ENCODE data around the gene CRTC3.

Gene CRTC3

DNA sequence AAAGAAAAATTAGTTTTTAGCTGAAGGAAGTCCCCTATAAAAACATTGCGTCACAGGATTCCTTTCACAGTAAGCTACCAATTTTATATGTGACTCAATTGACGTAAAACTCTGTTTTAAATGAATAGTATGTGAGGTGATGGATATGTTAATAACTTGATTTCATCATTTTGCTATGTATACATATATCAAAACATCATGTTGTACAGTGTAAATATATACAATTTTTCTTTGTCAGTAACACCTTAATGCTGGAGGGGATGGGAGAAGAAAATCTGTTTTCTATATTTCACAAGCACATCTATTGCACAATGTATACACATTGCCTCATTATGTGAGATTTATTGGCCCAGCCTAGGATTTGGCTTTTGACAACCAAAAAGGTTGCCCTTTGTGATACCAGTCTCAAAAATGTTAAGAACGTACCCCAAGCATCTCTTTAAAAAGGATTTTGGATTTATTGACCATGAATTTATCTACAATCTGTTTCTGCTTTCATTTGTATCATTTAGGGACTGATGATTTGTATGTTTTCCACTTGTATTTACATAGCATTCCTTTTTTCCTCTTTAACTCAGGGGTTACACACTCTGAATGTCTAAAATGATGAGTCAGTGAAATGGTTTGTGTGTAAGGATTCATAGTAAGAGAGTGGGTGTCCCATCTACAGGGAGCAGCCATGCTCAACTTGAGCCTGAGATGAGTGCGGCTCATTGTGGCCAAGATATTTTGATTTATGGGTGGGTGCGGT lies 62.6 kb downstream of the CRTC3 start:
- DNase-seq (ENCODE audit: low read depth), result no peak
- no peak overlapping the region for H3K4me3 ChIP-seq (ENCODE audit: low read length)
- TF ChIP-seq, protein P1, sequence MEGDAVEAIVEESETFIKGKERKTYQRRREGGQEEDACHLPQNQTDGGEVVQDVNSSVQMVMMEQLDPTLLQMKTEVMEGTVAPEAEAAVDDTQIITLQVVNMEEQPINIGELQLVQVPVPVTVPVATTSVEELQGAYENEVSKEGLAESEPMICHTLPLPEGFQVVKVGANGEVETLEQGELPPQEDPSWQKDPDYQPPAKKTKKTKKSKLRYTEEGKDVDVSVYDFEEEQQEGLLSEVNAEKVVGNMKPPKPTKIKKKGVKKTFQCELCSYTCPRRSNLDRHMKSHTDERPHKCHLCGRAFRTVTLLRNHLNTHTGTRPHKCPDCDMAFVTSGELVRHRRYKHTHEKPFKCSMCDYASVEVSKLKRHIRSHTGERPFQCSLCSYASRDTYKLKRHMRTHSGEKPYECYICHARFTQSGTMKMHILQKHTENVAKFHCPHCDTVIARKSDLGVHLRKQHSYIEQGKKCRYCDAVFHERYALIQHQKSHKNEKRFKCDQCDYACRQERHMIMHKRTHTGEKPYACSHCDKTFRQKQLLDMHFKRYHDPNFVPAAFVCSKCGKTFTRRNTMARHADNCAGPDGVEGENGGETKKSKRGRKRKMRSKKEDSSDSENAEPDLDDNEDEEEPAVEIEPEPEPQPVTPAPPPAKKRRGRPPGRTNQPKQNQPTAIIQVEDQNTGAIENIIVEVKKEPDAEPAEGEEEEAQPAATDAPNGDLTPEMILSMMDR (conservative IDR thresholded peaks at IDR 0.05; ENCODE audit: low read depth, low read length), result no peak

DNA sequence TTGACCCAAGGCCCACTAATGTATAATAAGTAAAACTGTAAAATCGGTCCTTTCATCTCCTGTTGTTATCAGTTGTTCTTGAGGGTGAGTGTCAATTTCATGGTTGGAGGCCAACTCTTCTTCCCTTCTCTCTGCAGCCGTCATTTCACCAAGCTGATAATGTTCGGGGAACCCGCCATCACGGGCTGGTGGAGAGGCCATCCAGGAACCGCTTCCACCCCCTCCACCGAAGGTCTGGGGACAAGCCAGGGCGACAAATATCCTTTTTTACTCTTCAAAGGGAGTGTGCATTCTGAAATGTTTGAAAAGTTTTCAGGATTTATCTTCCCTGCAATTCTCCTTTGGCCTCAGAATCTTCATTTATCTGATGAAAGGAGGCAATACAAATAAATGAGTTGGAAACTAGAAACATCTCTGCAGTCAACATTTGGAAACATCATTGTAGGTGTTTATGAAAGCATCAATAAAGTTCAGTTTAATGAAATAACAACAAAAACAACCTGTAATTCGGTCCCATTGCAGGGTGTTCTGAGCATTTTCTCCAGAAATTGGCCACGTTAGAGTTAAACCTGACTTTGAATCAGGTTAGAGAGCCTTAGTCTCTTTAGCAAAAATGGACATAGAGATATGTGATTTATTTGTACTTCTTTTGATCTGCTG lies 63.9 kb downstream of the CRTC3 start:
- no peak for DNase-seq (ENCODE audit: low read depth)
- no peak overlapping the region for H3K4me3 ChIP-seq (ENCODE audit: low read length)
- TF ChIP-seq, protein P1 (conservative IDR thresholded peaks at IDR 0.05; ENCODE audit: low read depth, low read length), result no peak

DNA sequence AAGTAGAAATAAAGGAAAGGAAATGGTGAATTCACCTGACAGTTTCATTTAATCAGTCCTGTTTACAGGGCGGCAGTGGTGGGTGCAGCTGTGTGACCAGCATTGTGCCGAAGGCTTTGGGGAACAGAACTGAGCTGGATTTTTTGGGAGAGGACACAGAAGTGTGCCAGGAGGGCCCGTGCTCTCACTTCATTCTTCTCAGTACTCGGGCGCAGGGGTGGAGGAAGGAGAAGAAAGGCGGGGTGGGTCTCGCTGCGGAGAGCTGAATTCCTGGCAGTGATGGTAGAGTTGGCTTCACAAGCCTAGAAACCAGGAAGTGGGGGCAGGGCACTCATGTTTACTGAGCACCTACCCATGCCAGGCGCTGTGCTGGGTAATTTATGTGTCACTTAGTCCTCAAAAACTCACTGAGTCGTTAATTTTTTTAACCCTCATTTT lies 64.6 kb downstream of the CRTC3 start:
- DNase-seq (ENCODE audit: low read depth), result no peak
- H3K4me3 ChIP-seq (ENCODE audit: low read length), result no peak overlapping the region
- TF ChIP-seq, protein P1 (conservative IDR thresholded peaks at IDR 0.05; ENCODE audit: low read depth, low read length), result no peak

DNA sequence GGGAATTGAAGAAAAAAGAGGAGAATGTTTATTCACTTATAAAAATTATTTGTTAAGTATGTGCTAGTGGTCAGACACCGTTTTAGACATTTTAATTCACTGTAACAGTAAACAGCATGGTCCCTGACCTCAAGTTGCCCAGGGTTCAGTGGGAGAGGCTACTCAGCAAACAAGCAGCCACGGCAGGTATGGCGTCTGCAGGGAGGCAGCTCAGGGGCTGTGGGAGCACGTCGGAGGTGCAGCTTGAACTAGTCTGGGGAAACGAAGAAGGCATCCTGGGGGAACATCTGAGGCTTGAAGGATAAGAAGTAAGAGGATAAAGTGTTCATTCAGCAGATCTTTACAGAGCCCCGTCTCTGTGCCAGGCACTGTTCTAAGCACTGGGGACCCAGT lies 66.0 kb downstream of the CRTC3 start:
- no peak for DNase-seq (ENCODE audit: low read depth)
- H3K4me3 ChIP-seq (ENCODE audit: low read length), result no peak overlapping the region
- TF ChIP-seq, protein P1 (conservative IDR thresholded peaks at IDR 0.05; ENCODE audit: low read depth, low read length), result no peak

DNA sequence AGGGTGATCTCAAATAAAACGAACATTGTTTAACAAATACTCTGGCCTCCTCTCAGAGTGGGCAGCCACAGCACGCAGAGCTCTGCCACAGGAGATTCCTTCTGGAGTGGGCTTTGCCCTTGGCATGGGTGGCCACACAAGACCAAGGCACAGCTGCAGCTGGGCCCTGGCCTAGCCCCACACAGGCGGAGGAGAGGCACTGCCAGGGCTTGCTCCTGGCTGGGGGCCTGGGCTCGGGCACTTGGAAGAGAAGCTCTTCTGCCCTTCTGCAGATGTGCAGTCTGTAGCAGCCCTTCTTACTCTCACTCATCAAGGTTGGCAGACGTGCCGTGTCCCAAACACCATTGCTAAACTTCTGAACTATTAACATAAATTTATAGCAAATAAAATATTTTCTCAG lies 67.2 kb downstream of the CRTC3 start:
- H3K4me3 ChIP-seq (ENCODE audit: low read length), result no peak overlapping the region
- TF ChIP-seq, protein P1 (conservative IDR thresholded peaks at IDR 0.05; ENCODE audit: low read depth, low read length), result no peak

DNA sequence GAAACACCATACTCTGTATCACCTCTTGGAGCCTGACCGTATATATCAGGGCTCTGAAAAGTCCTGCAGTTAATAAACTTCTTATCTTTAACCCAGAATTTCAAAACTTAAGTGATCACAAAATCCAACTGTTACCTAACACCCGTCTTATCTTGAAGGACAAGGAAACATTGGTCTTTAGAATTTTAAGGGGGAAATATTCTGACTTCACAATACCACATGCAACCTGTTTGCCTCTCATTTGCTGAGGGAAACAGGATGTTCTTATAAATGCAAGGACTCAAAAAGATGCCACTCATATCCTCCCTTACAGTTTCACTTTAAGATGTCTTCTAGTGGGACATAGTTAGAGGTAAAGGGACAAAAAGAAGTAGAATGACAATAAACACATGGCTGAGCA lies 67.9 kb downstream of the CRTC3 start:
- TF ChIP-seq, protein P1 (conservative IDR thresholded peaks at IDR 0.05; ENCODE audit: low read depth, low read length), result no peak
- DNase-seq (ENCODE audit: low read depth), result no peak
- no peak overlapping the region for H3K4me3 ChIP-seq (ENCODE audit: low read length)

More for the DNA sequence above, 67.2 kb downstream of the CRTC3 start:
- no peak for DNase-seq (ENCODE audit: low read depth)

Data from retinal pigment epithelial cell (primary cell).